T-cell (primary cell): Measurements from ENCODE around the gene LMOD3. TPM values are rescaled to one million over a fixed set of nuclear protein-coding genes. Genes with fewer than 3 reads are reported as not detected.
A peak's percentile ranks its signal among the peaks of the same experiment; 100 is the strongest.

ENCODE experiments used
- ATAC-seq, 4 experiments: fragments of 200-7000 bp in 3 of 4; fragments of 150-1000 bp in 1 of 4; cut with Tn5 transposase; replicated peaks in 1 of 4; 1 replicate in 3 of 4; 2 replicates in 1 of 4; pipeline ENCODE4 v1.10.0; 2021; ENCODE audit warnings: moderate library complexity in 3 of 4, mild to moderate bottlenecking in 2 of 4, moderate number of reproducible peaks in 1 of 4
- CTCF ChIA-PET, 2 donors: fragments of 300-600 bp; sonication (Branson Sonifier 250); formaldehyde crosslinking; loops; one replicate each; lab custom pipeline; 2022; ENCODE audit warnings: antibody characterized with exemption in 2 of 2; lab: Charles Lee
- POLR2A ChIA-PET, 2 donors: fragments of 300-600 bp; sonication (Branson Sonifier 250); formaldehyde crosslinking; loops; one replicate each; lab custom pipeline; 2022; ENCODE audit warnings: antibody characterized with exemption in 2 of 2; lab: Charles Lee
- DNase-seq, 35 experiments: peaks; one replicate each; pipeline versions ENCODE4 v3.0.0 to v3.0.0-alpha.2; 2013 to 2023
- H3K27ac ChIP-seq: one replicate; pipeline ENCODE4 v1.5.1; 2013; ENCODE audit warnings: low read length
- H3K27me3 ChIP-seq, 2 experiments: replicated peaks in 1 of 2; 1 replicate in 1 of 2; 2 replicates in 1 of 2; pipeline versions ENCODE4 v1.6.1 to v1.7.0; 2013; ENCODE audit warnings: low read length in 1 of 2, mixed read lengths in 1 of 2; ENCODE audit not compliant: control insufficient read depth in 2 of 2, insufficient read depth in 2 of 2; ENCODE audit errors: extremely low read depth in 1 of 2
- H3K36me3 ChIP-seq, 2 donors: 1 replicate in 1 of 2; 2 replicates in 1 of 2; pipeline versions ENCODE4 v1.6.1 to v1.7.0; 2013; ENCODE audit warnings: low read length in 1 of 2; ENCODE audit not compliant: control insufficient read depth in 2 of 2, insufficient read depth in 1 of 2; ENCODE audit errors: extremely low read depth in 1 of 2
- H3K4me1 ChIP-seq, 2 experiments: 1 replicate in 1 of 2; 2 replicates in 1 of 2; pipeline versions ENCODE4 v1.6.1 to v1.7.0; 2013; ENCODE audit warnings: low read length in 2 of 2, mixed read lengths in 1 of 2; ENCODE audit not compliant: insufficient read depth in 2 of 2, control insufficient read depth in 1 of 2; ENCODE audit errors: extremely low read depth in 1 of 2
- H3K4me3 ChIP-seq, 2 donors: 1 replicate in 1 of 2; 2 replicates in 1 of 2; pipeline versions ENCODE4 v1.5.1 to v1.7.0; 2013; ENCODE audit warnings: mild to moderate bottlenecking in 2 of 2, low read length in 1 of 2, moderate library complexity in 1 of 2; ENCODE audit not compliant: control insufficient read depth in 1 of 2; ENCODE audit errors: extremely low read depth in 1 of 2
- H3K9me3 ChIP-seq: 2 replicates; pipeline ENCODE4 v1.7.0; 2013
- H3K27ac Mint-ChIP-seq, 2 donors: one replicate each; pipeline ENCODE4 v1.8.0; 2020 to 2021; ENCODE audit warnings: mild to moderate bottlenecking in 2 of 2, mixed read lengths in 2 of 2
- H3K27me3 Mint-ChIP-seq, 2 donors: one replicate each; pipeline ENCODE4 v1.8.0; 2021 to 2022; ENCODE audit warnings: mixed read lengths in 2 of 2
- H3K36me3 Mint-ChIP-seq: one replicate; pipeline ENCODE4 v1.8.0; 2021; ENCODE audit warnings: mixed read lengths
- H3K4me1 Mint-ChIP-seq, 3 donors: one replicate each; pipeline ENCODE4 v1.8.0; 2020 to 2022; ENCODE audit warnings: mixed read lengths in 3 of 3, mild to moderate bottlenecking in 1 of 3
- H3K4me3 Mint-ChIP-seq, 3 donors: one replicate each; pipeline ENCODE4 v1.8.0; 2020 to 2022; ENCODE audit warnings: mild to moderate bottlenecking in 3 of 3, mixed read lengths in 3 of 3, moderate library complexity in 3 of 3
- H3K9me3 Mint-ChIP-seq, 3 donors: one replicate each; pipeline ENCODE4 v1.8.0; 2020 to 2022; ENCODE audit warnings: mixed read lengths in 3 of 3
- WGBS: methylation state at CpG from one replicate; pipeline ENCODE4 v1.1.5; 2013; ENCODE audit warnings: missing lambda C conversion rate; ENCODE audit not compliant: insufficient coverage; 5-methylcytosine and 5-hydroxymethylcytosine counted together
- total RNA-seq, 35 experiments: library from RNA in 6 of 35; stranded (reverse) in 6 of 35; fragments of 120-200 nt in 1 of 35; gene quantifications; one replicate each; pipeline versions ENCODE4 v1.2.1 to v1.2.4 and lab custom pipeline; 2013 to 2026

The LMOD3 gene
- total RNA-seq, 5 donors from 2014 or later (not counting 1 experiment from before 2014, with no cell fraction given), result not detected

GRCh38 chr3:69121513-69121912 is 882 bp downstream of the LMOD3 start:
- ChIA-PET POLR2A (interaction anchor here (0.5 to 0.6 kb wide), 2 partner anchors 80 to 179 kb away, joined by 3 read pairs; no protein-coding TSS in a partner anchor), CTCF (interaction anchor here (0.6 to 2.7 kb wide), 22 partner anchors 10 to 288 kb away, joined by 3 to 21 read pairs (median 4); partner anchors contain the start of gene TMF1 (in 1 of the 2))
- Mint-ChIP-seq H3K27me3 (peaks cover 1 to 5% of the 10 kb centered on the region in 2 donors), H3K9me3 (no peaks in the 10 kb centered on the region), H3K36me3 (no peaks in the 10 kb centered on the region), H3K4me3 (no peak overlapping the region), H3K27ac (no peak overlapping the region), H3K4me1 (peaks cover 0 to 5% (median 5%) of the 10 kb centered on the region in 3 donors)
- no peak overlapping the region for H3K4me3 ChIP-seq
- 100% methylated on average over 2 of the region's 6 CpGs for WGBS
- DNase-seq (no peak), ATAC-seq (no peak)
- no peaks in the 10 kb centered on the region for H3K36me3 ChIP-seq
- no peaks in the 10 kb centered on the region for H3K9me3 ChIP-seq
- no peaks in the 10 kb centered on the region for H3K4me1 ChIP-seq
- no peak overlapping the region for H3K27ac ChIP-seq
- H3K27me3 ChIP-seq, result peaks cover 0 to 4% of the 10 kb centered on the region in 2 experiments

GRCh38 chr3:69120879-69121464 is 1.4 kb downstream of the LMOD3 start:
- Mint-ChIP-seq H3K27me3 (peaks cover 0 to 1% of the 10 kb centered on the region in 2 donors), H3K4me1 (peaks cover 0 to 5% (median 5%) of the 10 kb centered on the region in 3 donors), H3K4me3 (no peak overlapping the region), H3K27ac (peak overlapping the region in 1 of 2 donors; percentile 6), H3K36me3 (no peaks in the 10 kb centered on the region), H3K9me3 (no peaks in the 10 kb centered on the region)
- WGBS, result no CpG with 5 or more reads among the region's 1 CpG
- ATAC-seq (peak; percentile 70 to 92 (median 86)), DNase-seq (peak; percentile 43 to 91 (median 70))
- Histone ChIP-seq H3K9me3 (no peaks in the 10 kb centered on the region), H3K36me3 (no peaks in the 10 kb centered on the region), H3K27ac (no peak overlapping the region), H3K4me3 (no peak overlapping the region), H3K4me1 (no peaks in the 10 kb centered on the region), H3K27me3 (peaks cover 0 to 4% of the 10 kb centered on the region in 2 experiments)
- CTCF ChIA-PET, result interaction anchor here (0.6 to 2.7 kb wide), 24 partner anchors 11 to 289 kb away, joined by 3 to 21 read pairs (median 4); partner anchors contain the start of gene TMF1 (in 1 of the 2)
- POLR2A ChIA-PET, result interaction anchor here (0.5 to 0.6 kb wide), 2 partner anchors 80 to 179 kb away, joined by 3 read pairs; no protein-coding TSS in a partner anchor

GRCh38 chr3:69119681-69120080 is 2.7 kb downstream of the LMOD3 start:
- CTCF ChIA-PET, result interaction anchor here (0.6 to 2.7 kb wide), 11 partner anchors 8 to 353 kb away, joined by 3 to 21 read pairs (median 4); no protein-coding TSS in a partner anchor
- Mint-ChIP-seq H3K4me3 (no peak overlapping the region), H3K27ac (no peak overlapping the region), H3K9me3 (no peaks in the 10 kb centered on the region), H3K27me3 (peaks cover 0 to 1% of the 10 kb centered on the region in 2 donors), H3K36me3 (no peaks in the 10 kb centered on the region), H3K4me1 (peaks cover 0 to 5% (median 5%) of the 10 kb centered on the region in 3 donors)
- Histone ChIP-seq H3K27me3 (peaks cover 0 to 4% of the 10 kb centered on the region in 2 experiments), H3K36me3 (no peaks in the 10 kb centered on the region), H3K4me3 (no peak overlapping the region), H3K9me3 (no peaks in the 10 kb centered on the region), H3K27ac (no peak overlapping the region), H3K4me1 (no peaks in the 10 kb centered on the region)
- ATAC-seq (no peak), DNase-seq (no peak)
- 62% methylated on average over 2 of the region's 5 CpGs for WGBS
- POLR2A ChIA-PET, result interaction anchor here in 1 of 2 donors (0.6 kb wide), 1 partner anchor 54 kb away, joined by 5 read pairs; no protein-coding TSS in a partner anchor

GRCh38 chr3:69119138-69119537 is 3.3 kb downstream of the LMOD3 start:
- H3K27me3 ChIP-seq, result peaks cover 0 to 4% of the 10 kb centered on the region in 2 experiments
- Mint-ChIP-seq H3K36me3 (no peaks in the 10 kb centered on the region), H3K4me1 (peaks cover 0 to 5% (median 5%) of the 10 kb centered on the region in 3 donors), H3K27ac (no peak overlapping the region), H3K4me3 (no peak overlapping the region), H3K27me3 (peaks cover 0 to 1% of the 10 kb centered on the region in 2 donors), H3K9me3 (no peaks in the 10 kb centered on the region)
- H3K27ac ChIP-seq, result no peak overlapping the region
- H3K36me3 ChIP-seq, result no peaks in the 10 kb centered on the region
- ATAC-seq (no peak), DNase-seq (no peak)
- WGBS, result 93% methylated on average over 2 of the region's 6 CpGs
- H3K4me1 ChIP-seq, result no peaks in the 10 kb centered on the region
- ChIA-PET CTCF (interaction anchor here (1.2 to 2.7 kb wide), 4 partner anchors 27 to 187 kb away, joined by 3 to 21 read pairs (median 12); no protein-coding TSS in a partner anchor), POLR2A (no interaction called here)
- H3K9me3 ChIP-seq, result no peaks in the 10 kb centered on the region
- H3K4me3 ChIP-seq, result no peak overlapping the region

- Histone ChIP-seq H3K27ac (no peak overlapping the region), H3K36me3 (no peaks in the 10 kb centered on the region), H3K27me3 (peaks cover 0 to 4% of the 10 kb centered on the region in 2 experiments), H3K4me1 (no peaks in the 10 kb centered on the region), H3K9me3 (no peaks in the 10 kb centered on the region), H3K4me3 (no peak overlapping the region)
- 93% methylated on average over 3 of the region's 12 CpGs for WGBS
- POLR2A ChIA-PET, result no interaction called here
- H3K9me3 Mint-ChIP-seq, result no peaks in the 10 kb centered on the region
- no peak for DNase-seq
- no peak overlapping the region for H3K27ac Mint-ChIP-seq
- no peak overlapping the region for H3K4me3 Mint-ChIP-seq
- H3K4me1 Mint-ChIP-seq, result peaks cover 0 to 5% (median 5%) of the 10 kb centered on the region in 3 donors
- H3K36me3 Mint-ChIP-seq, result no peaks in the 10 kb centered on the region
- no peak for ATAC-seq
- CTCF ChIA-PET, result interaction anchor here (0.5 to 1.2 kb wide), 2 partner anchors 50 to 830 kb away, joined by 3 read pairs; no protein-coding TSS in a partner anchor
- no peaks in the 10 kb centered on the region for H3K27me3 Mint-ChIP-seq
Measured at GRCh38 chr3:69118555-69118954, 3.8 kb downstream of the LMOD3 start.

- Histone ChIP-seq H3K36me3 (no peaks in the 10 kb centered on the region), H3K27ac (no peak overlapping the region), H3K4me3 (no peak overlapping the region), H3K9me3 (no peaks in the 10 kb centered on the region), H3K27me3 (peaks cover 0 to 4% of the 10 kb centered on the region in 2 experiments), H3K4me1 (no peaks in the 10 kb centered on the region)
- ChIA-PET POLR2A (interaction anchor here (0.6 kb wide), 2 partner anchors 11 kb away, joined by 3 to 6 read pairs; no protein-coding TSS in a partner anchor), CTCF (no interaction called here)
- Mint-ChIP-seq H3K9me3 (no peaks in the 10 kb centered on the region), H3K4me1 (peaks cover 0 to 5% (median 5%) of the 10 kb centered on the region in 3 donors), H3K27me3 (no peaks in the 10 kb centered on the region), H3K4me3 (no peak overlapping the region), H3K36me3 (no peaks in the 10 kb centered on the region), H3K27ac (no peak overlapping the region)
- ATAC-seq (no peak), DNase-seq (no peak)
- WGBS, result no CpG with 5 or more reads among the region's 3 CpGs
Measured at GRCh38 chr3:69116897-69117296, 5.5 kb downstream of the LMOD3 start.
